Testis (tissue), 3 donors: ENCODE data around the gene CRHBP. TPM values are rescaled to one million over a fixed set of nuclear protein-coding genes. Genes with fewer than 3 reads are reported as not detected.

ENCODE experiments used
- DNase-seq: peaks from one replicate; pipeline ENCODE4 v3.0.0-alpha.2; 2019
- H3K27ac ChIP-seq, 2 donors: fragments of 200-600 bp; sonication (generic); one replicate each; pipeline ENCODE4 v1.5.1; 2019
- H3K27me3 ChIP-seq: fragments of 200-600 bp; sonication (generic); one replicate; pipeline ENCODE4 v1.5.1; 2019
- H3K36me3 ChIP-seq: fragments of 200-600 bp; sonication (generic); one replicate; pipeline ENCODE4 v1.5.1; 2017; ENCODE audit warnings: low read depth; ENCODE audit errors: missing control alignments
- H3K4me1 ChIP-seq: fragments of 200-600 bp; sonication (generic); one replicate; pipeline ENCODE4 v1.5.1; 2019
- H3K4me3 ChIP-seq, 2 donors: fragments of 200-600 bp; sonication (generic); one replicate each; pipeline ENCODE4 v1.5.1; 2017 to 2019
- H3K9me3 ChIP-seq: fragments of 200-600 bp; sonication (generic); one replicate; pipeline ENCODE4 v1.5.1; 2017
- CTCF ChIP-seq, 3 experiments: fragments of 450-650 bp in 2 of 3; fragments of 200-600 bp in 1 of 3; sonication (generic) in 1 of 3; IDR thresholded peaks; one replicate each; pipeline ENCODE4 v1.5.1; 2016 to 2019; ENCODE audit warnings: antibody characterized with exemption in 3 of 3, mild to moderate bottlenecking in 2 of 3, moderate library complexity in 1 of 3
- POLR2A ChIP-seq: fragments of 450-650 bp; IDR thresholded peaks from one replicate; pipeline ENCODE4 v1.6.1; 2017; ENCODE audit warnings: antibody characterized with exemption, mild to moderate bottlenecking, moderate library complexity
- WGBS, 2 donors: methylation state at CpG; one replicate each; pipeline ENCODE4 v1.1.5; 2018; 5-methylcytosine and 5-hydroxymethylcytosine counted together
- intact Hi-C: fragments of 100-400 bp; cut with DNase I; formaldehyde crosslinking; loops from one replicate; pipeline ENCODE4 v1.15.1; 2023; ENCODE audit warnings: low total_unique reads
- polyA plus RNA-seq: library from polyadenylated mRNA; stranded (reverse); fragments of 350-450 nt; fragmentation: Illumina TruSeq; extraction: RNeasy Lipid Tissue Mini Kit (QIAGEN cat#74804); gene quantifications from one replicate; pipeline ENCODE4 v1.2.3, GENCODE V29; 2014; ENCODE audit warnings: low read depth, low replicate concordance; ENCODE audit not compliant: insufficient read depth
- total RNA-seq, 2 donors: library from RNA; depleted of rRNA; stranded (reverse); fragments of >200 nt; gene quantifications; one replicate each; pipeline ENCODE4 v1.2.3, GENCODE V29; 2016

Gene CRHBP
- total and polyA plus RNA-seq, 3 donors from 2014 or later, result 1.1 to 3.3 (median 2.0) TPM

GRCh38 chr5:76920491-76920890 is 32.4 kb upstream of the CRHBP start:
- intact Hi-C loops, result no loop called here
- TF ChIP-seq POLR2A (no peak), CTCF (IDR thresholded peaks at IDR 0.05) (no peak)
- no peaks in the 10 kb centered on the region for H3K9me3 ChIP-seq
- no peak overlapping the region for H3K4me3 ChIP-seq
- no peak overlapping the region for H3K27ac ChIP-seq
- no peaks in the 10 kb centered on the region for H3K36me3 ChIP-seq
- DNase-seq, result no peak
- 62 to 67% methylated on average over 4 of the region's 4 CpGs for WGBS, 2 donors
- H3K4me1 ChIP-seq, result no peaks in the 10 kb centered on the region
- H3K27me3 ChIP-seq, result no peaks in the 10 kb centered on the region

GRCh38 chr5:76926329-76927105 is 26.3 kb upstream of the CRHBP start:
- no peak overlapping the region for H3K27ac ChIP-seq
- no peaks in the 10 kb centered on the region for H3K4me1 ChIP-seq
- TF ChIP-seq POLR2A (no peak), CTCF (IDR thresholded peaks at IDR 0.05) (no peak)
- 46 to 50% methylated on average over 6 of the region's 6 CpGs for WGBS, 2 donors
- no peaks in the 10 kb centered on the region for H3K27me3 ChIP-seq
- no peak overlapping the region for H3K4me3 ChIP-seq
- intact Hi-C loops, result no loop called here
- no peak for DNase-seq
- no peaks in the 10 kb centered on the region for H3K9me3 ChIP-seq
- H3K36me3 ChIP-seq, result no peaks in the 10 kb centered on the region

- Histone ChIP-seq H3K27ac (no peak overlapping the region), H3K27me3 (no peaks in the 10 kb centered on the region), H3K9me3 (no peaks in the 10 kb centered on the region), H3K4me1 (no peaks in the 10 kb centered on the region), H3K4me3 (no peak overlapping the region), H3K36me3 (no peaks in the 10 kb centered on the region)
- DNase-seq, result no peak
- intact Hi-C loops, result no loop called here
- WGBS, 2 donors, result 78 to 91% methylated on average over 4 of the region's 4 CpGs
- TF ChIP-seq POLR2A (no peak), CTCF (IDR thresholded peaks at IDR 0.05) (no peak)
Observed at GRCh38 chr5:76927961-76928360, 24.9 kb upstream of the CRHBP start.

- no peaks in the 10 kb centered on the region for H3K27me3 ChIP-seq
- intact Hi-C loops, result no loop called here
- H3K36me3 ChIP-seq, result no peaks in the 10 kb centered on the region
- WGBS, 2 donors, result 58 to 77% methylated on average over 4 of the region's 4 CpGs
- DNase-seq, result no peak
- H3K9me3 ChIP-seq, result no peaks in the 10 kb centered on the region
- no peaks in the 10 kb centered on the region for H3K4me1 ChIP-seq
- no peak overlapping the region for H3K4me3 ChIP-seq
- no peak overlapping the region for H3K27ac ChIP-seq
- TF ChIP-seq POLR2A (no peak), CTCF (IDR thresholded peaks at IDR 0.05) (no peak)
Observed at GRCh38 chr5:76930083-76930482, 22.8 kb upstream of the CRHBP start.

- TF ChIP-seq POLR2A (no peak), CTCF (IDR thresholded peaks at IDR 0.05) (no peak)
- no peak overlapping the region for H3K27ac ChIP-seq
- no peaks in the 10 kb centered on the region for H3K36me3 ChIP-seq
- H3K27me3 ChIP-seq, result no peaks in the 10 kb centered on the region
- H3K9me3 ChIP-seq, result no peaks in the 10 kb centered on the region
- no peak for DNase-seq
- no peaks in the 10 kb centered on the region for H3K4me1 ChIP-seq
- no peak overlapping the region for H3K4me3 ChIP-seq
- intact Hi-C loops, result no loop called here
Observed at GRCh38 chr5:76938177-76938576, 14.7 kb upstream of the CRHBP start.
